Dendritic cell treated with granulocyte-macrophage colony-stimulating factor and Interleukin-4, amounts not matched to agents 40 ng/mL and 50 ng/mL, for 4 days (primary cell): ENCODE results near the gene CACNB3.
"Not testable (repeated sequence)": the region's sequence is repeated elsewhere in the genome, so short reads cannot be mapped to it uniquely, and the experiment has no call there.

ENCODE experiments used
- H3K27ac Mint-ChIP-seq: one replicate; pipeline ENCODE4 v1.8.0; 2022; ENCODE audit warnings: mild to moderate bottlenecking, mixed read lengths
- H3K27me3 Mint-ChIP-seq: one replicate; pipeline ENCODE4 v1.8.0; 2022; ENCODE audit warnings: mild to moderate bottlenecking, mixed read lengths
- H3K36me3 Mint-ChIP-seq: one replicate; pipeline ENCODE4 v1.8.0; 2022; ENCODE audit warnings: low read depth, mixed read lengths
- H3K4me1 Mint-ChIP-seq: one replicate; pipeline ENCODE4 v1.8.0; 2022; ENCODE audit warnings: low read depth, mixed read lengths
- H3K4me3 Mint-ChIP-seq: one replicate; pipeline ENCODE4 v1.8.0; 2022; ENCODE audit warnings: mild to moderate bottlenecking, moderate library complexity, mixed read lengths
- H3K9me3 Mint-ChIP-seq: one replicate; pipeline ENCODE4 v1.8.0; 2022; ENCODE audit warnings: mixed read lengths
- intact Hi-C: fragments of 100-400 bp; cut with micrococcal nuclease; formaldehyde crosslinking; loops from one replicate; pipeline ENCODE4 v1.15.0; 2022

CACNB3 gene

GRCh38 chr12:48838048-48838447 is 19.8 kb downstream of the CACNB3 start:
- no peak overlapping the region for H3K4me3 Mint-ChIP-seq
- peaks cover 92% of the 10 kb centered on the region for H3K36me3 Mint-ChIP-seq
- no peaks in the 10 kb centered on the region for H3K4me1 Mint-ChIP-seq
- no peaks in the 10 kb centered on the region for H3K9me3 Mint-ChIP-seq
- intact Hi-C loops: no loop called here
- no peaks in the 10 kb centered on the region for H3K27me3 Mint-ChIP-seq
- H3K27ac Mint-ChIP-seq: no peak overlapping the region

- H3K4me1 Mint-ChIP-seq, H3K4me3 Mint-ChIP-seq, H3K27ac Mint-ChIP-seq, H3K9me3 Mint-ChIP-seq, H3K27me3 Mint-ChIP-seq, intact Hi-C loops: not testable (repeated sequence)
- H3K36me3 Mint-ChIP-seq: peaks cover 95% of the 10 kb centered on the region
These were observed 23.7 kb downstream of the CACNB3 start for GRCh38 chr12:48842021-48842420.

GRCh38 chr12:48851883-48852733 is 33.8 kb downstream of the CACNB3 start, which contains the start of gene DDX23:
Gene DDX23 (minus strand): TSS chr12:48852163. CDS start chr12:48845782, 6,381 bp downstream.
- H3K4me1 Mint-ChIP-seq: peaks cover 37% of the 10 kb centered on the region
- H3K36me3 Mint-ChIP-seq: peaks cover 38% of the 10 kb centered on the region
- H3K4me3 Mint-ChIP-seq: peak within 1 kb of the TSS; percentile 96
- intact Hi-C loops: loop anchor here (1.0 to 5.0 kb wide), 2 partner anchors 104 to 125 kb away; partner anchors contain the start of gene WNT1
- no peaks in the 10 kb centered on the region for H3K9me3 Mint-ChIP-seq
- peak within 1 kb of the TSS; percentile 90 for H3K27ac Mint-ChIP-seq
- H3K27me3 Mint-ChIP-seq: no peaks in the 10 kb centered on the region

GRCh38 chr12:48852734-48853688 is 34.7 kb downstream of the CACNB3 start:
- H3K4me3 Mint-ChIP-seq: peak overlapping the region; percentile 96
- peaks cover 33% of the 10 kb centered on the region for H3K4me1 Mint-ChIP-seq
- intact Hi-C loops: loop anchor here (1.0 to 5.0 kb wide), 4 partner anchors 37 to 124 kb away; partner anchors contain the start of gene WNT1
- peak overlapping the region; percentile 90 for H3K27ac Mint-ChIP-seq
- H3K27me3 Mint-ChIP-seq: no peaks in the 10 kb centered on the region
- H3K36me3 Mint-ChIP-seq: peaks cover 29% of the 10 kb centered on the region
- H3K9me3 Mint-ChIP-seq: no peaks in the 10 kb centered on the region

GRCh38 chr12:48854488-48854887 is 36.2 kb downstream of the CACNB3 start:
- Mint-ChIP-seq H3K27ac (no peak overlapping the region), H3K4me3 (no peak overlapping the region), H3K36me3 (peaks cover 22% of the 10 kb centered on the region), H3K27me3 (no peaks in the 10 kb centered on the region), H3K9me3 (no peaks in the 10 kb centered on the region), H3K4me1 (peaks cover 27% of the 10 kb centered on the region)
- intact Hi-C loops: loop anchor here (5.0 kb wide), 1 partner anchor 123 kb away; the partner anchor contains the start of gene WNT1

- H3K36me3 Mint-ChIP-seq: peaks cover 18% of the 10 kb centered on the region
- intact Hi-C loops: loop anchor here (5.0 kb wide), 1 partner anchor 122 kb away; the partner anchor contains the start of gene WNT1
- not testable (repeated sequence) for H3K27me3 Mint-ChIP-seq, H3K4me3 Mint-ChIP-seq, H3K27ac Mint-ChIP-seq, H3K9me3 Mint-ChIP-seq
- peaks cover 24% of the 10 kb centered on the region for H3K4me1 Mint-ChIP-seq
These were observed 36.6 kb downstream of the CACNB3 start for GRCh38 chr12:48854932-48855331.

GRCh38 chr12:48856379-48856778 is 38.1 kb downstream of the CACNB3 start:
- peaks cover 17% of the 10 kb centered on the region for H3K4me1 Mint-ChIP-seq
- no peak overlapping the region for H3K27ac Mint-ChIP-seq
- H3K36me3 Mint-ChIP-seq: peaks cover 7% of the 10 kb centered on the region
- H3K9me3 Mint-ChIP-seq: no peaks in the 10 kb centered on the region
- H3K27me3 Mint-ChIP-seq: no peaks in the 10 kb centered on the region
- intact Hi-C loops: no loop called here
- no peak overlapping the region for H3K4me3 Mint-ChIP-seq

- Mint-ChIP-seq H3K27ac (no peak overlapping the region), H3K27me3 (peaks cover 1% of the 10 kb centered on the region)
- intact Hi-C loops: no loop called here
These were observed 39.1 kb downstream of the CACNB3 start for GRCh38 chr12:48857278-48857994.

GRCh38 chr12:48858043-48858442 is 39.7 kb downstream of the CACNB3 start:
- no peak overlapping the region for H3K4me3 Mint-ChIP-seq
- H3K27me3 Mint-ChIP-seq: peaks cover 8% of the 10 kb centered on the region
- H3K27ac Mint-ChIP-seq: no peak overlapping the region
- intact Hi-C loops: no loop called here
- H3K9me3 Mint-ChIP-seq: no peaks in the 10 kb centered on the region
- peaks cover 15% of the 10 kb centered on the region for H3K4me1 Mint-ChIP-seq
- no peaks in the 10 kb centered on the region for H3K36me3 Mint-ChIP-seq

More at GRCh38 chr12:48857278-48857994, 39.1 kb downstream of the CACNB3 start:
- no peaks in the 10 kb centered on the region for H3K36me3 Mint-ChIP-seq
- no peak overlapping the region for H3K4me3 Mint-ChIP-seq
- H3K4me1 Mint-ChIP-seq: peaks cover 15% of the 10 kb centered on the region
- H3K9me3 Mint-ChIP-seq: no peaks in the 10 kb centered on the region

GRCh38 chr12:48859607-48860006 is 41.3 kb downstream of the CACNB3 start:
- no peaks in the 10 kb centered on the region for H3K36me3 Mint-ChIP-seq
- intact Hi-C loops: no loop called here
- no peak overlapping the region for H3K27ac Mint-ChIP-seq
- H3K4me3 Mint-ChIP-seq: no peak overlapping the region
- peaks cover 28% of the 10 kb centered on the region for H3K4me1 Mint-ChIP-seq
- H3K9me3 Mint-ChIP-seq: no peaks in the 10 kb centered on the region
- peaks cover 23% of the 10 kb centered on the region for H3K27me3 Mint-ChIP-seq

- H3K36me3 Mint-ChIP-seq, H3K9me3 Mint-ChIP-seq, H3K4me3 Mint-ChIP-seq, H3K27ac Mint-ChIP-seq, intact Hi-C loops: not testable (repeated sequence)
- peaks cover 34% of the 10 kb centered on the region for H3K4me1 Mint-ChIP-seq
- peaks cover 29% of the 10 kb centered on the region for H3K27me3 Mint-ChIP-seq
These were observed 41.9 kb downstream of the CACNB3 start for GRCh38 chr12:48860236-48860635.

- peaks cover 43% of the 10 kb centered on the region for H3K4me1 Mint-ChIP-seq
- H3K27ac Mint-ChIP-seq: no peak overlapping the region
- no peak overlapping the region for H3K4me3 Mint-ChIP-seq
- H3K36me3 Mint-ChIP-seq: no peaks in the 10 kb centered on the region
- intact Hi-C loops: no loop called here
- H3K9me3 Mint-ChIP-seq: no peaks in the 10 kb centered on the region
- H3K27me3 Mint-ChIP-seq: peaks cover 33% of the 10 kb centered on the region
These were observed 42.8 kb downstream of the CACNB3 start for GRCh38 chr12:48861111-48861510.

GRCh38 chr12:48862760-48863159 is 44.5 kb downstream of the CACNB3 start:
- Mint-ChIP-seq H3K27ac (no peak overlapping the region), H3K9me3 (no peaks in the 10 kb centered on the region), H3K27me3 (peaks cover 33% of the 10 kb centered on the region), H3K36me3 (no peaks in the 10 kb centered on the region), H3K4me1 (peaks cover 47% of the 10 kb centered on the region), H3K4me3 (no peak overlapping the region)
- intact Hi-C loops: no loop called here
